Aorta (tissue), 5 donors: ENCODE data around the gene GALNT9. TPM values are rescaled to one million over a fixed set of nuclear protein-coding genes. Genes with fewer than 3 reads are reported as not detected.

Experiments
- ATAC-seq: fragments of 200-7000 bp; cut with Tn5 transposase; one replicate; pipeline ENCODE4 v1.9.1; 2022; ENCODE audit warnings: moderate library complexity; ENCODE audit not compliant: low FRiP score
- DNase-seq, 2 donors: peaks; one replicate each; pipeline ENCODE4 v3.0.0-alpha.2; 2020
- H3K27ac ChIP-seq, 2 donors: one replicate each; pipeline ENCODE4 v1.5.1; 2013; ENCODE audit warnings: low read length in 2 of 2, mild to moderate bottlenecking in 2 of 2, moderate library complexity in 2 of 2, control low read depth in 1 of 2, inconsistent platforms in 1 of 2, low read depth in 1 of 2
- H3K27me3 ChIP-seq, 2 donors: one replicate each; pipeline ENCODE4 v1.6.1; 2013; ENCODE audit warnings: control low read depth in 1 of 2, low read length in 1 of 2, mild to moderate bottlenecking in 1 of 2, moderate library complexity in 1 of 2; ENCODE audit not compliant: insufficient read depth in 2 of 2, control insufficient read depth in 1 of 2
- H3K36me3 ChIP-seq, 2 donors: one replicate each; pipeline ENCODE4 v1.6.1; 2013; ENCODE audit warnings: control low read depth in 1 of 2, low read length in 1 of 2, mild to moderate bottlenecking in 1 of 2; ENCODE audit not compliant: insufficient read depth in 2 of 2, control insufficient read depth in 1 of 2
- H3K4me1 ChIP-seq, 2 donors: one replicate each; pipeline ENCODE4 v1.6.1; 2013; ENCODE audit warnings: low read length in 2 of 2, control low read depth in 1 of 2, mild to moderate bottlenecking in 1 of 2, moderate library complexity in 1 of 2; ENCODE audit not compliant: insufficient read depth in 2 of 2, control insufficient read depth in 1 of 2
- H3K4me3 ChIP-seq, 2 donors: one replicate each; pipeline ENCODE4 v1.5.1; 2013; ENCODE audit warnings: low read length in 2 of 2, control low read depth in 1 of 2, mild to moderate bottlenecking in 1 of 2
- H3K9me3 ChIP-seq: one replicate; pipeline ENCODE4 v1.6.1; 2013; ENCODE audit warnings: mild to moderate bottlenecking, low read length; ENCODE audit not compliant: control insufficient read depth
- WGBS, 2 donors: extraction: QIAGEN DNeasy Blood & Tissue Kit; methylation state at CpG; one replicate each; pipeline ENCODE4 v1.1.7; 2013; 5-methylcytosine and 5-hydroxymethylcytosine counted together
- intact Hi-C, 2 donors: fragments of 100-400 bp; cut with DNase I; formaldehyde crosslinking; loops; one replicate each; pipeline versions ENCODE4 v1.14.2 to v1.15.0; 2022
- polyA plus RNA-seq, 2 donors: library from polyadenylated mRNA; stranded (reverse); fragments of 200-250 nt; gene quantifications; one replicate each; pipeline ENCODE4 v1.2.3, GENCODE V29; 2013
- total RNA-seq, 2 donors: library from RNA; stranded (reverse); fragmentation: NEBNext Ultra II Directional; extraction: Animal tissue kit (Norgen Biotek cat#: 25700); gene quantifications; one replicate each; pipeline ENCODE4 v1.2.1, GENCODE V29; 2021
- donor health status: healthy with polysubstance abuse.
- donor health status: Bipolar disorder and iron deficiency.
- donor health status: DM: no; HTN: no; CAD: no.
- donor health status: DM: no; HTN: no; CAD: no.
- donor health status: DM: yes; HTN: yes; CAD: no.

The GALNT9 gene
- total and polyA plus RNA-seq, 4 donors = 0.62 to 0.84 TPM; not detected in 2

DNA sequence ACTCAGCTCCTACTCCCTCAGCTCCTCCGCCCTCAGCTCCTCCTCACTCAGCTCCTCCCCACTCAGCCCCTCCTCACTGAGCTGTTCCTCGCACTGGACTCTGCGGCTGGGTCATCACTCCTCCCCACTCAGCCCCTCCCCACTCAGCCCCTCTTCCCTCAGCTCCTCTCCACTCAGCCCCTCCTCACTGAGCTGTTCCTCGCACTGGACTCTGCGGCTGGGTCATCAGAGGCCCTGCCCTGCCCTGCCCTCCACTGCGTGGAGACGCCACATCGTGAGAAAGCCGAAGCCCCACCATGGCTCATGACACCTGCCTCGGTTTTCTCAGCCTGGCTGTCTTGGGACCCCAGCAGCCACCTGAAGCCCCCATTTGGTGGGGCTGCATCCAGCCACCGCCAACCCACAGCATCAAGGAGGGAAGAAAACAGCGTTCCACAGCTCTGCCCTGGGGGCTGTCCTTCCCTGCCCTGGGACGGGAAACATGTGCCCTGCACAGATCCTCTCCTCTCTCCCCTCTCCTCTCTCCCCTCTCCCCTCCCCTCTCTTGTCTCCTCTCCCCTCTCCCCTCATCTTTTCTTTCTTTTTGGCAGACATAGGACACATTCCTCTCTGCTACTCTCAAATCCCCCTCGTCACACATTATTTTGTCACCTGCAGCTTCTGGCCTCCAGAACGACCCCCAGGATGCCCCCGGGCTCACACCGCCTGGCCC, 167.4 kb downstream of the GALNT9 start:
- peaks cover 0 to 2% of the 10 kb centered on the region in 2 donors for H3K36me3 ChIP-seq
- ATAC-seq = no peak
- no peaks in the 10 kb centered on the region for H3K27me3 ChIP-seq
- DNase-seq = peak in 1 of 2 donors; percentile 49
- 43 to 51% methylated on average over 16 to 17 of the region's 17 CpGs for WGBS, 2 donors
- H3K27ac ChIP-seq = no peak overlapping the region
- intact Hi-C loops = no loop called here
- H3K4me3 ChIP-seq = no peak overlapping the region
- no peaks in the 10 kb centered on the region for H3K9me3 ChIP-seq
- no peaks in the 10 kb centered on the region for H3K4me1 ChIP-seq

DNA sequence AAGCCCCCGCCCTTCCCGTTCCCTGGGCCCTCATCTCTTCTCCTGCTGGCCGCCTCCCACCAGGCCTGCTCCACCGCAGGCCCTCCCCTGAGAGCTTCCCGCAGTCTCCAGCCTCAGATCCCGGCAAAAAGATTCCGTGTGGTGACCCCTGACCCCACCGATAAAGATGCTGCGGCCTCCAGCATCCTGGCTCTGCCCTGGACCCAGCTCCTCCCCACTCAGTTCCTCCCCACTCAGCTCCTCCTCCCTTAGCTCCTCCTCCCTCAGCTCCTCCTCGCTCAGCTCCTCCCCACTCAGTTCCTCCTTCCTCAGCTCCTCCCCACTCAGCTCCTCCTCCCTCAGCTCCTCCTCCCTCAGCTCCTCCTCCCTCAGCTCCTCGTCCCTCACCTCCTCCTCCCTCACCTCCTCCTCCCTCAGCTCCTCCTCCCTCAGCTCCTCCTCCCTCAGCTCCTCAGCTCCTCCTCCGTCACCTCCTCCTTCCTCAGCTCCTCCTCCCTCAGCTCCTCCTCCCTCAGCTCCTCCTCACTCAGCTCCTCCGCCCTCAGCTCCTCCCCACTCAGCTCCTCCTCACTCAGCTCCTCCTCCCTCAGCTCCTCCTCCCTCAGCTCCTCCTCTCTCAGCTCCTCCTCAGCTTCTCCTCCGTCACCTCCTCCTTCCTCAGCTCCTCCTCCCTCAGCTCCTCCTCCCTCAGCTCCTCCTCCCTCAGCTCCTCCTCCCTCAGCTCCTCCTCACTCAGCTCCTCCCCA, 168.2 kb downstream of the GALNT9 start:
- H3K27me3 ChIP-seq = no peaks in the 10 kb centered on the region
- no peak for ATAC-seq
- H3K9me3 ChIP-seq = no peaks in the 10 kb centered on the region
- peaks cover 0 to 2% of the 10 kb centered on the region in 2 donors for H3K36me3 ChIP-seq
- no peak overlapping the region for H3K4me3 ChIP-seq
- no peaks in the 10 kb centered on the region for H3K4me1 ChIP-seq
- intact Hi-C loops = no loop called here
- DNase-seq = no peak
- 49% methylated on average over 11 to 14 of the region's 14 CpGs for WGBS, 2 donors
- no peak overlapping the region for H3K27ac ChIP-seq

DNA sequence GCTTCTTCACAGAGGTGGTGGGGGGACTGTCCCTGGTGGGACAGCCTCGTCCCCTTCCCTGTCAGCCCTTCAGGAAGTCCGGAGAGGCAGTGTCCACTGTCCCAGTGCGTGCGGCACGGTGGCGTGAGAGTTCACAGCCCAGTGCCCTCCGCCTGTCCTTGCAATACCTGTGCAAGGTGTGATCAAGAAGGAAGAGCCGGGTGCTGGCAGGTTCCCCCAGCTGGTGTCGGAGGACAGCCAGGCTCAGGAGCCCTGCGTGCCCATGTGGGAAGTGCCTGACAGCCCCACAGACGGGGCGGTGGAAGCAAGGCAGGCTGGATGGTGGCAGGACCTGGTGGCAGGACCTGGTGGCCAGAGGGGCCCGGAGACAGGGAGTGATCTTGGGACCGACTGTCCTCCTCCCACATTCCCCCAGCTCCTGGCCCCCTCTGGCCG, 168.8 kb downstream of the GALNT9 start:
- Histone ChIP-seq H3K36me3 (peaks cover 0 to 2% of the 10 kb centered on the region in 2 donors), H3K27ac (no peak overlapping the region), H3K27me3 (no peaks in the 10 kb centered on the region), H3K4me3 (no peak overlapping the region), H3K4me1 (no peaks in the 10 kb centered on the region), H3K9me3 (no peaks in the 10 kb centered on the region)
- ATAC-seq (no peak), DNase-seq (peak in 1 of 2 donors; percentile 49)
- intact Hi-C loops = no loop called here
- 78 to 86% methylated on average over 14 to 15 of the region's 15 CpGs for WGBS, 2 donors

DNA sequence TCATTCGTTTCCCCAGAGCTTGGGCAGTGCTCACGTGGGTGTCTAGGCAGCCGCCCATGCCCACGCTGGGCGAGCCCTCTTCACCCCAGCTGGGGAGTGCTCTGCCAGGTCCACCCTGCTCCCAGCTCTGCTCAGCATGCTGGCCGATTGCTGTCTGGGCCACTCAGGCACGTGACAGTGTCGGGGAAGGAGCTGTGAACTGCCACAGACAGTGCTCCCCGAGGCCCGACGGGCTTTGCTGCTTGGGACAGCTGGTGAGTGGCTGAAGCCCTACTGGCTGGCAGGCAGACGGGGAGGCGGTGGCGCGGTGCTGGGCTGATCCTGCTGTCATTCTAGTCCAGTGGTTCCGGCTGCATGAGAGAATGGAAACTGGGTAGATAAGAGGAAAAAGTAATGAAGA, 169.4 kb downstream of the GALNT9 start:
- Histone ChIP-seq H3K4me1 (no peaks in the 10 kb centered on the region), H3K27me3 (no peaks in the 10 kb centered on the region), H3K4me3 (no peak overlapping the region), H3K36me3 (peaks cover 0 to 2% of the 10 kb centered on the region in 2 donors), H3K27ac (no peak overlapping the region), H3K9me3 (no peaks in the 10 kb centered on the region)
- WGBS, 2 donors = 70 to 76% methylated on average over 13 to 16 of the region's 16 CpGs
- DNase-seq (peak in 1 of 2 donors; percentile 39), ATAC-seq (no peak)
- intact Hi-C loops = no loop called here

DNA sequence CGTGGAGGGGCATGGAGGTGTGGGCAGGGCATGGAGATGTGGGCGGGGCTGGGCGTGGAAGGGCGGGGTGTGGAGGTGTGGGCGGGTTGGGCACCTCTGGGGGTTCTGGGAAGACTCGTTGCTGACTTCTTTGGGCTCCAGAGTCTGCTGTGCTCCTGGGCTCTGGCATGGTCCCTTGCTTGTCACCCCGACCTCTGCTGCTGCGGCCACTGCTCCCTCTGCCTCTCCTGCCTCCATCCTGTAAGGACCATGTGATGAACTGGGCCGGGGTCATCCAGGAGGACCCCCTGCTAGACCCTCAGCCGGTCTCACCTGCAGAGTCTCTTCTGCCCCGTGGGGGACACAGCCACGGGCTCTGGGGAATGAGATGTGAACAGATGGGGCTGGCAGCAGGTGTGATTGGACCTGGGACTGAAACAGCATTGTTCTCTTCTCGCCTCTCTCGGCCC, 169.8 kb downstream of the GALNT9 start:
- H3K9me3 ChIP-seq = no peaks in the 10 kb centered on the region
- peaks cover 0 to 2% of the 10 kb centered on the region in 2 donors for H3K36me3 ChIP-seq
- no peak overlapping the region for H3K4me3 ChIP-seq
- no peaks in the 10 kb centered on the region for H3K27me3 ChIP-seq
- DNase-seq (peak in 1 of 2 donors; percentile 43), ATAC-seq (no peak)
- intact Hi-C loops = loop anchor here in 1 of 2 donors (5.0 kb wide), 1 partner anchor 453 kb away; the partner anchor contains the start of gene LRCOL1
- WGBS, 2 donors = 81 to 83% methylated on average over 12 to 14 of the region's 14 CpGs
- no peaks in the 10 kb centered on the region for H3K4me1 ChIP-seq
- no peak overlapping the region for H3K27ac ChIP-seq

DNA sequence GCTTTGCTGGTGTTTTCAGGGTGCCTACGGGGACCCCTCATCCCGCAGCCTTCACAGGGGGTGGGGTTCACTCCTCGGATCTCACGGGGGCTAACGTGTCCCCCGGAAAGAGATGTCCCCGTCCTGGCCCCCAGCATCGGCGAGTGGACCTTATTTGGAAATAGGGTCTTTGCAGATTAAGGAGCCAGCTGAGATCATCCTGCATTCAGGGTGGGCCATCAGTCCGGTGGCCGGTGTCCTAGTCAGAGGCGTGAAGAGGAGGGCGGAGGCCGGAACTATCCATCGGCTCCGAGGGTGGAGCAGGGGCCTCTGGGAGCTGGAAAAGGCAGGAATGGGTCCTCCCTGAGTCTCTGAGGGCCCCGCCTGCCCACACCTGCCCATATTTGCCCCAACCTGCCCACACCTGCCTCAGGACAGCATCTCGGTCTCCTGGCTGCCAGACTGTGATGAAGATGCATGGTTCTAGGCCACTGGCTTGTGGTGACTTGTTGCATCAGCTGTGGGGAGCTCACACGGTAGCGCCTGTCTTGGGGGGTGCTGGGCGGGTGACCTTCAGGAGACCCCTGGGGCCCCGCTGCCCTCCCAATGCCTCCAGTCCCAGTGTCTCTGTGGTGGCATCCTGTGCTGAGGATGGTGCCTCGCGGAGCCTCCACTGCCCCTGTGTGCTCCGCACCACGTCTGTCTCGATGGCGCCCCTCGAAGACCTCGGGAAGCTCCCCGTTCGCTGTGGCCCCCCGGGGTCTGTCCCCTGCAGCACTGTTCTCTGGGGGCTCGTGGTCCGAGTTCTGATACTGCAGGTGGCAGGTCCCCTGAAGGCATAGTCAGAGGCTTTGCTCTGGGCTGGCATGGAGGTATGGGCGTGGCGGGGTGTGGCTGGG, 170.5 kb downstream of the GALNT9 start:
- H3K9me3 ChIP-seq = no peaks in the 10 kb centered on the region
- no peak overlapping the region for H3K27ac ChIP-seq
- no peak for ATAC-seq
- H3K27me3 ChIP-seq = no peaks in the 10 kb centered on the region
- H3K4me1 ChIP-seq = no peaks in the 10 kb centered on the region
- WGBS, 2 donors = 89 to 93% methylated on average over 37 of the region's 37 CpGs
- intact Hi-C loops = loop anchor here in 1 of 2 donors (5.0 kb wide), 1 partner anchor 453 kb away; the partner anchor contains the start of gene LRCOL1
- no peak overlapping the region for H3K4me3 ChIP-seq
- DNase-seq = peak in 1 of 2 donors; percentile 42
- peaks cover 0 to 2% of the 10 kb centered on the region in 2 donors for H3K36me3 ChIP-seq

DNA sequence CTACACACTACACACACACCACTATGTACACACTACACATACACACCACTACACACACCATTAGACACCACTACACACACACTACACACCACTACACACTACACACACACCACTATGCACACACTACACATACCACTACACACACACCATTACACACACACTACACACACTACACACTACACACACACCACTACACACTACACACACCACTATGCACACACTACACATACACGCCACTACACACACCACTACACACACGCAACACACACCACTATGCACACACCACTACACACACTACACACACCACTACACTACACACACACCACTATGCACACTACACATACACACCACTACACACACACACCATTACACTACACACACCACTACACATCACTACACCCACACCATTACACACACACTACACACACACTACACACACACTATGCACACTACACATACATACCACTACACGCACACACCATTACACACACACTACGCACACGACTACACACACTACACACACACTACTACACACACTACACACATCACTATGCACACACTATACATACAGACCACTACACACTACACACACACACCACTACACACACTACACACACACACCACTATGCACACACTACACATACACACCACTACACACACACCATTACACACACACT, 171.5 kb downstream of the GALNT9 start:
- intact Hi-C loops = loop anchor here in 1 of 2 donors (5.0 kb wide), 1 partner anchor 454 kb away; the partner anchor contains the start of gene LRCOL1
- Histone ChIP-seq H3K4me1 (no peaks in the 10 kb centered on the region), H3K27me3 (no peaks in the 10 kb centered on the region), H3K36me3 (peaks cover 0 to 2% of the 10 kb centered on the region in 2 donors), H3K4me3 (no peak overlapping the region), H3K27ac (no peak overlapping the region), H3K9me3 (no peaks in the 10 kb centered on the region)
- WGBS, 2 donors = 96% methylated on average over 5 of the region's 5 CpGs
- DNase-seq (no peak), ATAC-seq (no peak)
